T-helper 17 cell (primary cell): Measurements from ENCODE around the gene LAMP5. TPM values are rescaled to one million over a fixed set of nuclear protein-coding genes. Genes with fewer than 3 reads are reported as not detected.

Experiments
- ATAC-seq: fragments of 150-1000 bp; cut with Tn5 transposase; 2 replicates; pipeline ENCODE4 v1.10.0; 2021; ENCODE audit warnings: mild to moderate bottlenecking, moderate library complexity
- DNase-seq, 3 donors: peaks; one replicate each; pipeline versions ENCODE4 v3.0.0 to v3.0.0-alpha.2; 2020 to 2021
- H3K9me3 ChIP-seq: one replicate; pipeline ENCODE4 v1.7.0; 2013; ENCODE audit warnings: low read length, mild to moderate bottlenecking; ENCODE audit not compliant: control insufficient read depth, poor library complexity, severe bottlenecking
- H3K27ac Mint-ChIP-seq: one replicate; pipeline ENCODE4 v1.8.0; 2022; ENCODE audit warnings: mild to moderate bottlenecking, moderate library complexity, mixed read lengths
- H3K27me3 Mint-ChIP-seq: one replicate; pipeline ENCODE4 v1.8.0; 2022; ENCODE audit warnings: mixed read lengths
- H3K36me3 Mint-ChIP-seq: one replicate; pipeline ENCODE4 v1.8.0; 2022; ENCODE audit warnings: low read depth, mixed read lengths
- H3K4me1 Mint-ChIP-seq: one replicate; pipeline ENCODE4 v1.8.0; 2022; ENCODE audit warnings: mild to moderate bottlenecking, mixed read lengths
- H3K4me3 Mint-ChIP-seq: one replicate; pipeline ENCODE4 v1.8.0; 2022; ENCODE audit warnings: mild to moderate bottlenecking, moderate library complexity, mixed read lengths
- total RNA-seq, 4 donors: library from RNA in 2 of 4; stranded (reverse) in 2 of 4; gene quantifications; one replicate each; pipeline ENCODE4 v1.2.3 and lab custom pipeline; 2022 to 2026

The LAMP5 gene
- 1 to 10 TPM in 1 of 2 donors, not detected in 1; 1.0 TPM for total RNA-seq
- total RNA-seq (lab: John Stamatoyannopoulos, UW) = 0 to 0.08 reads per million in 2 donors

GRCh38 chr20:9514461-9515213 lies at the start of gene LAMP5:
Gene LAMP5 (plus strand): TSS chr20:9514590. CDS start chr20:9514853, 263 bp downstream.
- Mint-ChIP-seq H3K27me3 (peaks cover 66% of the 10 kb centered on the region), H3K36me3 (no peaks in the 10 kb centered on the region), H3K4me3 (no peak within 1 kb of the TSS), H3K27ac (no peak within 1 kb of the TSS), H3K4me1 (peaks cover 2% of the 10 kb centered on the region)
- ATAC-seq = no peak
- H3K9me3 ChIP-seq = no peaks in the 10 kb centered on the region
- DNase-seq = no peak

- Mint-ChIP-seq H3K27me3 (no peaks in the 10 kb centered on the region), H3K36me3 (no peaks in the 10 kb centered on the region), H3K27ac (no peak overlapping the region), H3K4me3 (no peak overlapping the region), H3K4me1 (no peaks in the 10 kb centered on the region)
- no peak for DNase-seq
- no peaks in the 10 kb centered on the region for H3K9me3 ChIP-seq
- no peak for ATAC-seq
Measured at GRCh38 chr20:9467995-9468394, 46.4 kb upstream of the LAMP5 start.

GRCh38 chr20:9474835-9475415 lies 39.5 kb upstream of the LAMP5 start:
- H3K36me3 Mint-ChIP-seq = no peaks in the 10 kb centered on the region
- no peak for DNase-seq
- H3K27me3 Mint-ChIP-seq = no peaks in the 10 kb centered on the region
- H3K27ac Mint-ChIP-seq = no peak overlapping the region
- ATAC-seq = no peak
- H3K4me1 Mint-ChIP-seq = no peaks in the 10 kb centered on the region
- H3K4me3 Mint-ChIP-seq = no peak overlapping the region
- H3K9me3 ChIP-seq = no peaks in the 10 kb centered on the region

- no peaks in the 10 kb centered on the region for H3K36me3 Mint-ChIP-seq
- no peak for ATAC-seq
Measured at GRCh38 chr20:9475456-9475855, 38.9 kb upstream of the LAMP5 start.

GRCh38 chr20:9476174-9476573 lies 38.2 kb upstream of the LAMP5 start:
- H3K36me3 Mint-ChIP-seq = no peaks in the 10 kb centered on the region
- no peak overlapping the region for H3K27ac Mint-ChIP-seq
- H3K4me3 Mint-ChIP-seq = no peak overlapping the region
- DNase-seq (no peak), ATAC-seq (no peak)
- no peaks in the 10 kb centered on the region for H3K27me3 Mint-ChIP-seq
- H3K4me1 Mint-ChIP-seq = no peaks in the 10 kb centered on the region
- no peaks in the 10 kb centered on the region for H3K9me3 ChIP-seq

More at GRCh38 chr20:9475456-9475855, 38.9 kb upstream of the LAMP5 start:
- no peaks in the 10 kb centered on the region for H3K27me3 Mint-ChIP-seq
- H3K27ac Mint-ChIP-seq = no peak overlapping the region
- no peaks in the 10 kb centered on the region for H3K4me1 Mint-ChIP-seq
- DNase-seq = no peak
- H3K4me3 Mint-ChIP-seq = no peak overlapping the region
- no peaks in the 10 kb centered on the region for H3K9me3 ChIP-seq

- no peak overlapping the region for H3K27ac Mint-ChIP-seq
- H3K27me3 Mint-ChIP-seq = no peaks in the 10 kb centered on the region
- H3K4me1 Mint-ChIP-seq = no peaks in the 10 kb centered on the region
- H3K36me3 Mint-ChIP-seq = no peaks in the 10 kb centered on the region
- no peak for DNase-seq
- no peak overlapping the region for H3K4me3 Mint-ChIP-seq
- H3K9me3 ChIP-seq = no peaks in the 10 kb centered on the region
- ATAC-seq = no peak
Measured at GRCh38 chr20:9476637-9477036, 37.8 kb upstream of the LAMP5 start.

- ATAC-seq (no peak), DNase-seq (no peak)
- H3K9me3 ChIP-seq = no peaks in the 10 kb centered on the region
- Mint-ChIP-seq H3K36me3 (no peaks in the 10 kb centered on the region), H3K4me3 (no peak overlapping the region), H3K27ac (no peak overlapping the region), H3K4me1 (no peaks in the 10 kb centered on the region), H3K27me3 (no peaks in the 10 kb centered on the region)
Measured at GRCh38 chr20:9478771-9479170, 35.6 kb upstream of the LAMP5 start.

GRCh38 chr20:9480066-9480465 lies 34.3 kb upstream of the LAMP5 start:
- DNase-seq (no peak), ATAC-seq (no peak)
- no peaks in the 10 kb centered on the region for H3K27me3 Mint-ChIP-seq
- no peaks in the 10 kb centered on the region for H3K36me3 Mint-ChIP-seq
- H3K9me3 ChIP-seq = no peaks in the 10 kb centered on the region
- no peaks in the 10 kb centered on the region for H3K4me1 Mint-ChIP-seq
- H3K4me3 Mint-ChIP-seq = no peak overlapping the region
- H3K27ac Mint-ChIP-seq = no peak overlapping the region

- H3K36me3 Mint-ChIP-seq = no peaks in the 10 kb centered on the region
- H3K4me3 Mint-ChIP-seq = no peak overlapping the region
- ATAC-seq (no peak), DNase-seq (no peak)
- H3K9me3 ChIP-seq = no peaks in the 10 kb centered on the region
- no peak overlapping the region for H3K27ac Mint-ChIP-seq
- no peaks in the 10 kb centered on the region for H3K27me3 Mint-ChIP-seq
- H3K4me1 Mint-ChIP-seq = no peaks in the 10 kb centered on the region
Measured at GRCh38 chr20:9482180-9482579, 32.2 kb upstream of the LAMP5 start.

GRCh38 chr20:9483131-9483530 lies 31.3 kb upstream of the LAMP5 start:
- no peaks in the 10 kb centered on the region for H3K9me3 ChIP-seq
- Mint-ChIP-seq H3K27me3 (no peaks in the 10 kb centered on the region), H3K27ac (no peak overlapping the region), H3K4me1 (no peaks in the 10 kb centered on the region), H3K36me3 (no peaks in the 10 kb centered on the region), H3K4me3 (no peak overlapping the region)
- no peak for DNase-seq
- no peak for ATAC-seq

- H3K4me1 Mint-ChIP-seq = no peaks in the 10 kb centered on the region
- DNase-seq (no peak), ATAC-seq (no peak)
- H3K9me3 ChIP-seq = no peaks in the 10 kb centered on the region
- H3K27me3 Mint-ChIP-seq = no peaks in the 10 kb centered on the region
- no peak overlapping the region for H3K4me3 Mint-ChIP-seq
- H3K27ac Mint-ChIP-seq = no peak overlapping the region
- H3K36me3 Mint-ChIP-seq = no peaks in the 10 kb centered on the region
Measured at GRCh38 chr20:9485614-9486340, 28.6 kb upstream of the LAMP5 start.

GRCh38 chr20:9487231-9487630 lies 27.2 kb upstream of the LAMP5 start:
- Mint-ChIP-seq H3K4me1 (no peaks in the 10 kb centered on the region), H3K27me3 (no peaks in the 10 kb centered on the region), H3K4me3 (no peak overlapping the region), H3K27ac (no peak overlapping the region), H3K36me3 (no peaks in the 10 kb centered on the region)
- H3K9me3 ChIP-seq = no peaks in the 10 kb centered on the region
- DNase-seq = no peak
- ATAC-seq = no peak

- H3K4me3 Mint-ChIP-seq = no peak overlapping the region
- no peaks in the 10 kb centered on the region for H3K36me3 Mint-ChIP-seq
- no peak overlapping the region for H3K27ac Mint-ChIP-seq
- H3K4me1 Mint-ChIP-seq = no peaks in the 10 kb centered on the region
- no peak for ATAC-seq
- DNase-seq = no peak
- no peaks in the 10 kb centered on the region for H3K27me3 Mint-ChIP-seq
- no peaks in the 10 kb centered on the region for H3K9me3 ChIP-seq
Measured at GRCh38 chr20:9488063-9488462, 26.3 kb upstream of the LAMP5 start.
